ENCODE results near the gene PRPF31.
A peak's percentile ranks its signal among the peaks of the same experiment; 100 is the strongest.

Gene PRPF31

DNA sequence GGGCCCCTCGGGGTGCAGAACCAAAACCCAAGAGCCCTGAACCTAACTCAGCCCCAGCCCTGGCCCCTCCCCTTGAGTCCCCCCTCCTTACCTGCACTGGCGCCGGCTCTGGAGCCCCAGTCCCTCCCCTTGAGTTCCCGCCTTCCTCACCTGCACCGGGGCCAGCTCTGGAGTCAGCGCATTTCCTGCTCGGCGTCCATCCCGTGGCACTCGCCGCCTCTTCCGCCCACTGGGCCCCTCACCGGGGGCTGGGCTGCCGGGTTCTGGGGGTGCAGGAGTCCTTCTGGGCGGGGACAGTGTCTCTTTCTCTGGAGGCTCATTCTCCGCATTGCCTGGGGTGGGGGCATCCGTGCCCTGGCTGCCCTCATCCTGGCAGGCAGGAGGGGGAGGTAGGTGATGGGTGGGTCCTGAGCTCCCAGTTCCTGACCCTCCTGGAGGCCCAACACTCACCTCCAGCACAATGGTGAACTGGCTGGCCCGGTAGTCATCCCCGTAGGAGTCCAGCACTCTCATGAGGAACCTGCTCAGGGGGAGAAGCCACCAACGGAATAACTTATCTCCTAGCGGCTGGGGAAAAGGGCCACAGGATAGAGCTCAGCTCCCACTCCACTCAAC lies 7.6 kb upstream of the PRPF31 start:
- no peak for DNase-seq

GRCh38 chr19:54108496-54108895 lies 7.1 kb upstream of the PRPF31 start:
- DNase-seq, result no peak

DNA sequence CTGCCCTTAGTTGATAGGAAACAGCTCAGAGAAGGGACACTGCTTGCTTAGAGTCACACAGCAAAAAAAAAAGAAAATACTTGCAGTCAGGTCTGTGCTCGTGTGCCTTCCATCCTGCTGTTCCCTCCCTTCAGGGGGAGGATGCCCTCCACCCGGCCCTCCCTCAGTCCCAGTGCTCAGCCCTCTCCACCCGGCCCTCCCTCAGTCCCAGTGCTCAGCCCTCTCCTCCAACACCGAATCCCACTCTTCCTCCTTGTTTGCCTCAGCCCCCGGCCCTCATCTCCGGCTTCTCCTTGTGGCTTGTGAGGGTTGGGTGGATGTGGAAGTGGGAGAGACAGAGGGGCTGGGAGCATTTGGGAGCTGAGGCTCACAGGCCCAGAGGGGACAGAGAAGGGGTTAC lies 5.9 kb upstream of the PRPF31 start:
- DNase-seq, result no peak

GRCh38 chr19:54114340-54115108 lies 1.0 kb upstream of the PRPF31 start:
- peak; percentile 56 for DNase-seq

DNA sequence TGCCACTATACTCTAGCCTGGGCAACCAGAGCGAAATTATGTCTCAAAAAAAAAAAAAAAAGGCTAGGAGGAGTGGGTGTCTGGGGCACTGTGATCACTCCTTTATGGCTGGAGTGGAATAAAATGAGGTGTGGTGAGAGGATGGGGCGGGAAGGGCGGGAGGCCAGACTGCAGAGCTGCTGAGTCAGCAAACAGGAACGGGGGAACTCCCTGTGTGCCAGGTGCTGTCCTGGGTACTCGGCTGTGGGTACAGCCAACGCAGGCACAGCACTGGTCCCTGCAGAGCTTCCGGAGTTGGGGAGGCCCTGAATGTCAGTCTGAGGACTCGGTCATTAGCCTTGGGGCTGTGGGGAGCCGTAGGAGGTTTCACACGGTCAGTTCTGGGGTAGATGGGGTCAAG lies 5.7 kb downstream of the PRPF31 start:
- no peak for DNase-seq

DNA sequence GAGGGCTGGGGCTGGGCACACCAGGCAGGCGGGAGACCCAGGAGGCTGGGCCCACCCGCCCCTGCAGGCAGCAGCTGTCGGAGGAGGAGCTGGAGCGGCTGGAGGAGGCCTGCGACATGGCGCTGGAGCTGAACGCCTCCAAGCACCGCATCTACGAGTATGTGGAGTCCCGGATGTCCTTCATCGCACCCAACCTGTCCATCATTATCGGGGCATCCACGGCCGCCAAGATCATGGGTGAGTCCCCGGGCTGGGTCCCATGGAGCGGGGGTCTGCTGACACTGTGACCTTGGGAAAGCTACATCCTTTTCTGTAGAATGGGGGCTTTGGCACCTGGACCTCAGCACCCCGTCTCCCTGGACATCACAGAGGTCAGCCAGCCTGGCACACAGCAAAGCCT lies 8.1 kb downstream of the PRPF31 start:
- no peak for DNase-seq

DNA sequence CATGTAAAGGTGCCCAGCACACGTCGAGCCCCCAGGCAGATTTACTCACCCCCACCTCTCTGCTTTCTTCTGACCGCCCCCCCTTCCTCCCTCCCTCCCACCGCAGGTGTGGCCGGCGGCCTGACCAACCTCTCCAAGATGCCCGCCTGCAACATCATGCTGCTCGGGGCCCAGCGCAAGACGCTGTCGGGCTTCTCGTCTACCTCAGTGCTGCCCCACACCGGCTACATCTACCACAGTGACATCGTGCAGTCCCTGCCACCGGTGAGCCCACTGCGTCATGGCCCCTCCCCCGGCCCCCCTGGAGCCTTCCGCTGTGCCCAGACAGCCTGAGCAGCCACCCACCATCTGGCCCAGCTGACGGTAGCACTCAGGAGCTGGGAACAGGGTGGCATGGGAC lies 8.8 kb downstream of the PRPF31 start:
- DNase-seq, result no peak

DNA sequence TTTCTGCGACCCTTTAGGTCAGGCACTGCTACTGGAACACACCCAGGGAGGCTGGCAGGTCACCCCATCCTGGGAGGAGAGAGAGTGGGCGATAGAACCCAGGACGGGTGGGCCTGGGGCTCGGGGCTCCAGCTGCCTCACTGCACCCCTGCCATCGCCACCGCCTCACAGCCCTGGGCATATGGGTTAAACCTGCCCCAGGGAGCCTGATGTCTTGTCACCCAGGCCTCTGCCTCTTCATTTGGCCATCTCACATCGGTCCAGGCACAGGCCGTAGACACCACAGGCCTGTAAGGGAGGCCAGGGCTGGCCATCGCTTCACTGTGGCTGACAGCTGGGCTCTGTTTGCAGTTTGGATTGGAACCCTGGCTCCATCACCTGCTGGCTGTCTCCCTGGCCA lies 10.2 kb downstream of the PRPF31 start:
- no peak for DNase-seq

DNA sequence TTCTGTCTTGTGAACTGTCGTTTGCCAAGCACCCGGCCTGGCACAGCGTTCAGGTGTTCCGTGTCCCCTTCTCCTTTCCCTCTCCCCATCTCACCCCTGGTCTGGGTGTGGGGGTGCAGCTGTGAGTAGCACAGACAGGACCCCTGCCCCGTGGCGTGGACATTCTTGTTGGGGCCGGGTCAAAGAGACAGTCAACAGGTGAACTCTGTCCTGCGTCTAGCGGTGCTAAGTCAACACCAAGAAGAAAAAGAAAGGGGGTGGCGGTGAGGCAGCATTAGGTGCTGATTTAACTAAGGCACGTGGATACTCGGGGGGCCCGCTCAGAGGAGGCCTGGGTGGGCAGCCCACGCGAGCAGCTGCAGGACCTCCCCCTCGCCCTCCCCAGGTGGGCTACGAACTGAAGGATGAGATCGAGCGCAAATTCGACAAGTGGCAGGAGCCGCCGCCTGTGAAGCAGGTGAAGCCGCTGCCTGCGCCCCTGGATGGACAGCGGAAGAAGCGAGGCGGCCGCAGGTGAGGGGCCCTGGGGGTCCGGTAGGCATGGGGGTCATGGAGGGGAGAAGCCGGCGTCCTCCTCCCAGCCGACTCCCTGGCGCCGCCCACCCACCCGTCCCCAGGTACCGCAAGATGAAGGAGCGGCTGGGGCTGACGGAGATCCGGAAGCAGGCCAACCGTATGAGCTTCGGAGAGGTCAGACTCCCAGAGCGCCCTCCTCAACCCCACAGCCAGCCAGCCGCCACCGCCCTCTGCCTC lies 12.3 kb downstream of the PRPF31 start:
- no peak for DNase-seq

DNA sequence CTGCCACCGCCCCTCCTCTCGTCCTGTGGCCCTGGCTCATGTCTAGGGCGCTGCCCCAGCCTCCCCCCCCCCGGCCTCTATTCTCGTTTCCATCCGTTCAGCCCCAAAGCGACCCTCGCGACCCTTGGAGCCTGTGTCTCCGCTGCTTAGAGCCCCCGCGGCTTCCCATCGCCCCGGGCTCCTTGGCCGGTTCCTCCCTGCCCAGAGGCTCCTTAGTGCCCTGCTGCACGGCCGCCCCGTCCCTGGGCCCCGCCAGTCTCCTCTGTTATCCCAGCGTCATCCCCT lies 12.8 kb downstream of the PRPF31 start:
- no peak for DNase-seq

GRCh38 chr19:54128796-54129616 lies 13.5 kb downstream of the PRPF31 start:
- DNase-seq, result no peak

DNA sequence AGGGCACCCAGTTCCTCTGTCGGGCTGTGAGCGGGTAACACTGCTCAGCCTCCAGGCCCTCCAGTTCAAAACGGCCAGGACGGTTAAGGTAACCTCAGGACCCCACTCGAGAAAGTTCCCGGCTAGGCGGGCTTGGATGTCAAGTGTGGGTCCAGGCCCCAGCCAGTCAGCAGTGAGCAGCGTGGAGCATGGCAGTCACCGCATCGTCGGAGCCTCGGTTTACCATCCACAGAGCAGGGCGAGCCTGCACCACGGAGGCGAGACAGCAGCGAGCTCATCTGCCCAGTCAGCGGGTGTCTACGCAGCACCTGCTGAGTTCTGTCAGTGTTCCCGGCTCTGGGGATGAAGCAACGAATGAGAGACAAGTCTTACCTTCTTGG lies 14.1 kb downstream of the PRPF31 start:
- no peak for DNase-seq

DNA sequence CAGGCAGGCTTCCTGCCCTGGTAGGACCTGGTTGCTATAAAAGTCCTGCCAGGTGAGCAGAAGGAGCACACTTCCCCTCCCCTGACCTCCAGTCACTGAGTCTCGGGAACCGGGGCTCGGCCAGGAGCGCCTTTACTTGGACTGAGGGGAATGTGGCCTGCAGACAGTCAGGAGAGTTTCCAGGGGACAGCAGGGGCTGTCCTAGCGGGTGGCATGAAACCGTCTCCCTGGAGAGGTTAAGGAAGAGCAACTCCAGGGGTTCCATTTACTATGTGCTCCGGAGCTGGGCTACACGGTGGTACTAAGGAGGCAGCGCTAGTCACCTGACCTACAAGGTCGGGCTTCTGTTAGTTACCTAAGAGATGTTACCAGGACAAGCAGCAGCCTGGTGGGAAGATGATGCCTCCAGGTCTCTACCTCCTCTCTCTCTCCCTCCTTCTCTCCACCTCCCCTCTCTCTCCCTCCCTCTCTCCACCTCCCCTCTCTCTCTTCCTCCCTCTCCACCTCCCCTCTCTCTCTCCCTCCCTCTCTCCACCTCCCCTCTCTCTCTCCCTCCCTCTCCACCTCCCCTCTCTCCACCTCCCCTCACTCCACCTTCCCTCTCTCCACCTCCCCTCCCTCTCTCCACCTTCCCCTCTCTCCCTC lies 17.9 kb downstream of the PRPF31 start:
- DNase-seq, result no peak

GRCh38 chr19:54133957-54134590 lies 18.5 kb downstream of the PRPF31 start:
- DNase-seq, result no peak

- no peak for DNase-seq
Observed at GRCh38 chr19:54136086-54136863, 20.7 kb downstream of the PRPF31 start.

GRCh38 chr19:54136864-54137698 lies 21.5 kb downstream of the PRPF31 start:
- DNase-seq, result peak; percentile 100

DNA sequence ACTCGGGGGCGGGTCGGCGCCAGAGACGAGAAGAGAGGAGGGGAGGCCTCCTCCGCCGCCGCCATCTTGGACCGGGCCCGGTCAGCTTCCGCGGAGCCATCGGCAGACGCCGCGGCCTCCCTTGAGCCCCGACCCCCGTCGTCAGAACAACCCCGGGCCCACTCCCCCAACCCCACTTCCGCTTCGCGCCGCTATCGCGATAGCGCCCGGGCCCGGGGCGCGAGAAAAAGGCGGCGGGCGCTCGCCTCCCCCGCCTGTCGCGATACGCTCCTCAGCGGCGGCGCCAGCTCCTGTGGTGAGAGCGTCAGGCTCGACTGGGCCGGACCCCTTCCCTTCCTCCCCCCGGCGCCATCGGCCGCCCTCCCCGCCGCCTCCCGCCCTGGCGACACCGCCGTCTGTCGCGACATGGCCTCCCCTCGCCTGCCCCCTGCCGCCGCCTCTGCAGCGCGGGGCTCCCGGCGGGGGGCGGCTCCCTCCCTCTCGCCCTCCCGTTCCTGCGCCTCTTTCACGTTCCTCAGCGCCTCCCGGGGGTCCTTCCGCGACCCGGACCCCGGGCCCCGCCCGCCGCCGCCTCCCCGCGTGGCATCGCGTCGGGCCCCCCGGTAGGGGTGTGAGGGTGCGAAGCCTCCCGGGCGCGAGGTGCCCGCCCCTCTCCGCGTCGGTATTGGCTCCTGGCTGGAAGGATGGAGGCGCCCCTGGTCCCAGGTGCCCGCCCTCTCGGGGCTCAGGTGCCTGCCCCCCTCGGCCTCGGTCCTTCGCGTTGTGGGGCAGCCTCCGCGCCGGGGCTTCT lies 22.3 kb downstream of the PRPF31 start, which contains the start of gene CNOT3:
TSS of gene CNOT3 (plus strand) at position 64 of the 790 bp plus-strand sequence. CDS start 5,217 bp downstream, outside the sequence.
- peak; percentile 39 for DNase-seq

DNA sequence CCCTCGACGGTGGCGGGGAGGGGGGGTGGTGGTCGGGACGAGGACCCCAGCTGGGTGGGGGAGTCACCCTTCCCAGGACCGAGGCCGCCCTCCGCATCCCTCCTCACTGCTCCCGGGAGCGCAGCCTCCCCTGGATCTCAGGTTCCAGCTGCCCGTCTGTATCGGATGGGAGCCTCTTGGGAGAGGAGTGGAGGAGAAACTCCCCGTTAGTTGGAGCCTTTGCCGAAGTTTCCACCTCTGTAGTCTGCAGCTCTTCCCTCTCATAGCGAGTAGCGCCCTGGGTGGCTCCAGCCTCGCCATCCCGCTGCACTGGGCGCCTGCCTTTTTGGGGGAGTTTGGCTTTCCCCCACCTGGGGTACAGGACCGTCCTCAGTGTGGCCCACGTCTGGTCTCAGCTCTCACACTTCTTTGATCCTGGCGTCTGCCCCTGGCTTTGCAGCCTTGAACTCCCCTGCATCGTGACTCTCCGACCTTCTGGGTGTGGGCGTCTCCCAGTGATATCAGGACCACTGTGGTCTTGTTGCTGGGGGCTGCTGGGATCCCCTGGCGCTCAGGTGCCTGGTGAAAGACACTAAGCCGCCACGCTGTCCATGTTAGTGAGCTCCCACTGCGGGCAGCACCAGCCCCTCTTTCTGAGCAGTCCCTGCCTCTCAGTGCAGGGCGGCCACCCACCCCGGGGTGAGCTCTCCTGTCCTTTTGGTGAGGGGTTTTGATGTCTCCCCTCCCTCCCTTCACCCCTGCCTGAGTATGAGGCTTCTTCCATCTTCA lies 23.1 kb downstream of the PRPF31 start:
- peak; percentile 35 for DNase-seq

DNA sequence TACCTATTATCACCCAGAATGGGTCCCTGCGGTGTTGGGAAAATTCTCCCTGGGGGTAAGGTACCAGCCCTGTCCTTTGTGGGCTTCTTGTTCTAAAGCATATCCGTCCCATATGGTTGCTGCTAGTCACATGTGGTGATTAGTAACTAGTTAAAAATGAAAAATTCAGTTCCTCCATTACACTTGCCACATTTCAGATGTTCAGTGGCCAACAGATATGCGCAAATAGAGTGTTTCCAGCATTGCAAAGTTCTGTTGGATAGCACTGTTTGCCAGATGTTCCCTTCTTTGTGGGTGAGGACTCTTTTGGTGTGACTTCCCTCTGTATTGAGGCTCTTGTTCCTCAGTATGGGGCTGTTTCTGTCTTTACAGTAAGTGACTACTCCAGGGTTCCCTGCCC lies 25.8 kb downstream of the PRPF31 start:
- DNase-seq, result no peak

Measured in stimulated activated CD4-positive, alpha-beta T cell treated with anti-CD3 and anti-CD28 coated beads, Interleukin-1b, Interleukin-23, amount 100 ng/mL, for 48 hours (primary cell).